GM21723 (cell line): Measurements from ENCODE around the gene HAGH.

Experiments
- ATAC-seq: cut with Tn5 transposase; IDR thresholded peaks from one replicate; pipeline ENCODE4 v1.9.1; 2021; ENCODE audit warnings: mild to moderate bottlenecking, moderate library complexity; ENCODE audit not compliant: unreplicated experiment

HAGH gene

GRCh38 chr16:1788095-1788707 lies 38.4 kb downstream of the HAGH start:
- no peak for ATAC-seq

- ATAC-seq: no peak
Measured at GRCh38 chr16:1787322-1788094, 39.1 kb downstream of the HAGH start.

GRCh38 chr16:1787056-1787321 lies 39.6 kb downstream of the HAGH start:
- no peak for ATAC-seq

- no peak for ATAC-seq
Measured at GRCh38 chr16:1786242-1787055, 40.2 kb downstream of the HAGH start.

GRCh38 chr16:1785846-1786170 lies 40.8 kb downstream of the HAGH start:
- ATAC-seq: no peak

- no peak for ATAC-seq
Measured at GRCh38 chr16:1784977-1785845, 41.4 kb downstream of the HAGH start.

- ATAC-seq: peak; percentile 83
Measured at GRCh38 chr16:1782408-1783264, 44.0 kb downstream of the HAGH start, which contains the start of the genes NUBP2 and SPSB3. Gene NUBP2, plus strand, starts transcription at chr16:1782960. Its CDS starts 61 bp downstream, at chr16:1783021. Gene SPSB3, minus strand, starts transcription at chr16:1782571. Its CDS starts 1,088 bp downstream, at chr16:1781483.

GRCh38 chr16:1781758-1782407 lies 44.7 kb downstream of the HAGH start:
- peak; percentile 10 for ATAC-seq

GRCh38 chr16:1781254-1781653 lies 45.4 kb downstream of the HAGH start:
- ATAC-seq: no peak

GRCh38 chr16:1780677-1781072 lies 46.0 kb downstream of the HAGH start:
- no peak for ATAC-seq

- no peak for ATAC-seq
Measured at GRCh38 chr16:1779741-1780676, 46.6 kb downstream of the HAGH start.

- no peak for ATAC-seq
Measured at GRCh38 chr16:1779234-1779701, 47.4 kb downstream of the HAGH start.

- no peak for ATAC-seq
Measured at GRCh38 chr16:1778200-1779179, 48.1 kb downstream of the HAGH start.

- no peak for ATAC-seq
Measured at GRCh38 chr16:1777375-1778199, 49.0 kb downstream of the HAGH start.

GRCh38 chr16:1776991-1777374 lies 49.6 kb downstream of the HAGH start:
- no peak for ATAC-seq

- no peak for ATAC-seq
Measured at GRCh38 chr16:1776672-1776955, 50.0 kb downstream of the HAGH start.
